GM12878 (cell line): Measurements from ENCODE around the gene ETFBKMT. TPM values are rescaled to one million over a fixed set of nuclear protein-coding genes. Genes with fewer than 3 reads are reported as not detected.
A peak's percentile ranks its signal among the peaks of the same experiment; 100 is the strongest.

ENCODE experiments used
- ATAC-seq: fragments of 200-7000 bp; cut with Tn5 transposase; 3 replicates; pipeline ENCODE4 v1.9.1; 2020; ENCODE audit warnings: mild to moderate bottlenecking, moderate library complexity
- BruUV-seq: library from RNA; stranded (reverse); fragments of 400-500 nt; replicated peaks from 2 replicates; lab custom pipeline; 2021; lab: Mats Ljungman, UMichigan
- CTCF ChIA-PET: fragments of 300-600 bp; sonication (Branson Sonifier 250); formaldehyde crosslinking; extraction: SDS; loops from one replicate; lab custom pipeline; 2021; ENCODE audit warnings: inconsistent platforms; lab: Yijun Ruan, JAX
- POLR2A ChIA-PET: fragments of 350-600 bp; formaldehyde crosslinking; extraction: SDS; loops from one replicate; lab custom pipeline; 2021; ENCODE audit warnings: inconsistent platforms; lab: Charles Lee
- RAD21 ChIA-PET: fragments of 300-600 bp; sonication (Branson Sonifier 250); formaldehyde crosslinking; loops from one replicate; lab custom pipeline; 2023; ENCODE audit warnings: antibody characterized with exemption; ENCODE audit not compliant: unreplicated experiment; lab: Charles Lee
- SMC1A ChIA-PET: fragments of 300-600 bp; sonication (Branson Sonifier 250); formaldehyde crosslinking; loops from one replicate; lab custom pipeline; 2023; ENCODE audit not compliant: unreplicated experiment, uncharacterized antibody; lab: Charles Lee
- DNase-seq: peaks from one replicate; pipeline ENCODE4 v3.0.0-alpha.2; 2011; ENCODE audit warnings: low read depth, low spot score
- FAIRE-seq: peaks from 3 replicates; lab custom pipeline; 2011; peaks lifted over from hg19 to GRCh38; lab: Jason Lieb, UNC
- H2AFZ ChIP-seq: 2 replicates; pipeline ENCODE4 v1.6.0; 2011; ENCODE audit warnings: low read depth, low read length, control low read depth; ENCODE audit not compliant: control insufficient read depth
- H3K27ac ChIP-seq: 2 replicates; pipeline ENCODE4 v1.5.1; 2011; ENCODE audit warnings: control low read depth; ENCODE audit not compliant: control insufficient read depth, insufficient read depth
- H3K27me3 ChIP-seq, 2 experiments: replicated peaks in 1 of 2; 2 replicates each; pipeline versions ENCODE4 v1.6.0 to v1.6.1; 2011; ENCODE audit warnings: low read length in 1 of 2; ENCODE audit not compliant: control insufficient read depth in 2 of 2, insufficient read depth in 2 of 2
- H3K36me3 ChIP-seq, 2 experiments: 2 replicates each; pipeline ENCODE4 v1.5.1; 2011; ENCODE audit warnings: low read length in 1 of 2; ENCODE audit not compliant: control insufficient read depth in 2 of 2, insufficient read depth in 2 of 2
- H3K4me1 ChIP-seq: 2 replicates; pipeline ENCODE4 v1.6.1; 2011; ENCODE audit warnings: mild to moderate bottlenecking, low read length, moderate library complexity, mixed read lengths; ENCODE audit not compliant: control insufficient read depth, insufficient read depth
- H3K4me2 ChIP-seq: 2 replicates; pipeline ENCODE4 v1.6.0; 2011; ENCODE audit warnings: control low read depth; ENCODE audit not compliant: control insufficient read depth, insufficient read depth
- H3K4me3 ChIP-seq: fragments of 200-600 bp; sonication (generic); 2 replicates; pipeline ENCODE4 v1.5.1; 2016
- H3K79me2 ChIP-seq: 2 replicates; pipeline ENCODE4 v1.6.0; 2011; ENCODE audit warnings: low read length; ENCODE audit not compliant: control insufficient read depth, insufficient read depth
- H3K9ac ChIP-seq: 2 replicates; pipeline ENCODE4 v1.8.0; 2011; ENCODE audit warnings: low read length, control low read depth, mixed read lengths; ENCODE audit not compliant: control insufficient read depth, insufficient read depth
- H3K9me3 ChIP-seq: replicated peaks from 3 replicates; pipeline ENCODE4 v1.5.1; 2011; ENCODE audit warnings: mild to moderate bottlenecking, low read length; ENCODE audit not compliant: control insufficient read depth, insufficient read depth
- H4K20me1 ChIP-seq: 2 replicates; pipeline ENCODE4 v1.6.0; 2011; ENCODE audit not compliant: control insufficient read depth, insufficient read depth
- EZH2 ChIP-seq: IDR thresholded peaks from 2 replicates; pipeline ENCODE4 v1.6.1; 2012; ENCODE audit warnings: low read depth, mild to moderate bottlenecking, control low read depth, inconsistent platforms, low read length, borderline replicate concordance; ENCODE audit not compliant: control insufficient read depth
- SP1 ChIP-seq: IDR thresholded peaks from one replicate; pipeline ENCODE4 v1.6.1; 2011; ENCODE audit warnings: low read depth, low read length
- SPI1 ChIP-seq: IDR thresholded peaks from 2 replicates; pipeline ENCODE4 v1.6.1; 2011; ENCODE audit warnings: low read depth, mild to moderate bottlenecking, low read length, moderate library complexity, borderline replicate concordance; ENCODE audit not compliant: insufficient read depth
- SREBF1 ChIP-seq: IDR thresholded peaks from 2 replicates; pipeline ENCODE4 v1.6.1; 2012; ENCODE audit warnings: mild to moderate bottlenecking, low read length
- ZBTB40 ChIP-seq: fragments of 450-650 bp; IDR thresholded peaks from 2 replicates; pipeline ENCODE4 v1.6.1; 2016; ENCODE audit warnings: mild to moderate bottlenecking, moderate library complexity, borderline replicate concordance
- WGBS: methylation state at CpG from one replicate; pipeline ENCODE4 v1.1.6; 2016; ENCODE audit warnings: low lambda C conversion rate; ENCODE audit not compliant: insufficient replicate concordance, insufficient coverage; ENCODE audit errors: missing lambda C conversion rate; 5-methylcytosine and 5-hydroxymethylcytosine counted together
- in situ Hi-C: fragments of 300-500 bp; cut with MboI; formaldehyde crosslinking; loops from 9 replicates; pipeline ENCODE4 v1.14.3; 2018; ENCODE audit warnings: mixed read lengths
- intact Hi-C: fragments of 100-400 bp; cut with micrococcal nuclease; formaldehyde crosslinking; loops from one replicate; pipeline ENCODE4 v1.14.2; 2022; ENCODE audit not compliant: unreplicated experiment
- polyA plus RNA-seq, 11 experiments: library from polyadenylated mRNA; depleted of rRNA in 4 of 11; unstranded in 6 of 11; stranded (reverse) in 5 of 11; fragments of >200 nt; fragmentation: Nextera tagmentation in 4 of 11; fragmentation: Illumina TruSeq in 1 of 11; extraction: Ambion mirVana in 4 of 11; extraction: Trizol in 1 of 11; gene quantifications; 1 replicate in 1 of 11; 2 replicates in 10 of 11; pipeline versions ENCODE4 v1.2.1 to v1.2.3, GENCODE V29; 2011 to 2016; ENCODE audit warnings: inconsistent platforms in 2 of 11, missing spikeins in 2 of 11, low read depth in 1 of 11
- total RNA-seq, 4 experiments: library from RNA; depleted of rRNA in 3 of 4; stranded (reverse); fragments of >200 nt in 3 of 4; fragmentation: Illumina TruSeq in 1 of 4; extraction: Trizol in 1 of 4; gene quantifications; 2 replicates each; pipeline versions ENCODE4 v1.2.1 to v1.2.3, GENCODE V29; 2013 to 2021
- TF ChIP-seq, protein P1 (sequence below): fragments of 450-650 bp; formaldehyde crosslinking; IDR thresholded peaks from 2 replicates; pipeline ENCODE4 v1.4.0; 2020; ENCODE audit warnings: mild to moderate bottlenecking, moderate library complexity

The ETFBKMT gene
- total and polyA plus RNA-seq, 10 of the 15 experiments (the other 5 are each of a cell fraction or from before 2014, with no cell fraction given), result 0.25 to 1.1 (median 0.65) TPM

- Histone ChIP-seq H3K27me3 (no peaks in the 10 kb centered on the region), H3K4me3 (no peak overlapping the region), H2AFZ (peak overlapping the region; percentile 18; the same call in 1 of the 2 replicates), H3K79me2 (no peaks in the 10 kb centered on the region), H3K4me1 (peaks cover 5% of the 10 kb centered on the region; the same call in 1 of the 2 replicates)
- RAD21 ChIA-PET, result interaction anchor here (0.9 kb wide), 1 partner anchor 9 kb away, joined by 3 read pairs; no protein-coding TSS in a partner anchor
- no peak for TF ChIP-seq SREBF1
- no peak for TF ChIP-seq SP1
- TF ChIP-seq EZH2, result no peak
- peak; percentile 23; the same call in 1 of the 2 replicates for TF ChIP-seq SPI1
- TF ChIP-seq, all 136 proteins: peak for 1
- Histone ChIP-seq H3K36me3 (no peaks in the 10 kb centered on the region), H3K9me3 (peaks cover 3% of the 10 kb centered on the region; the same call in 2 of the 3 replicates), H3K9ac (no peak overlapping the region; the same call in 1 of the 2 replicates), H3K4me2 (no peak overlapping the region; the same call in 1 of the 2 replicates), H3K27ac (no peak overlapping the region), H4K20me1 (no peaks in the 10 kb centered on the region)
- ChIA-PET CTCF (interaction anchor here (0.6 to 1.7 kb wide), 4 partner anchors 9 to 259 kb away, joined by 3 to 6 read pairs (median 4); no protein-coding TSS in a partner anchor), SMC1A (interaction anchor here (1.0 to 1.4 kb wide), 4 partner anchors 10 to 299 kb away, joined by 3 to 4 read pairs (median 4); no protein-coding TSS in a partner anchor), POLR2A (interaction anchor here (0.5 to 0.7 kb wide), 3 partner anchors 20 to 453 kb away, joined by 3 to 4 read pairs (median 4); no protein-coding TSS in a partner anchor)
- WGBS, result 46% methylated on average over 6 of the region's 6 CpGs
- no peak for ATAC-seq
- BruUV-seq, result no TSS peak
- intact Hi-C loops, result no loop called here
- no peak for DNase-seq
- in situ Hi-C loops, result loop anchor here (25.0 kb wide), 1 partner anchor 1250 kb away; no protein-coding TSS in a partner anchor
- peak; percentile 75 for FAIRE-seq
Measured at GRCh38 chr12:31662176-31662849, 2.8 kb downstream of the ETFBKMT start.

DNA sequence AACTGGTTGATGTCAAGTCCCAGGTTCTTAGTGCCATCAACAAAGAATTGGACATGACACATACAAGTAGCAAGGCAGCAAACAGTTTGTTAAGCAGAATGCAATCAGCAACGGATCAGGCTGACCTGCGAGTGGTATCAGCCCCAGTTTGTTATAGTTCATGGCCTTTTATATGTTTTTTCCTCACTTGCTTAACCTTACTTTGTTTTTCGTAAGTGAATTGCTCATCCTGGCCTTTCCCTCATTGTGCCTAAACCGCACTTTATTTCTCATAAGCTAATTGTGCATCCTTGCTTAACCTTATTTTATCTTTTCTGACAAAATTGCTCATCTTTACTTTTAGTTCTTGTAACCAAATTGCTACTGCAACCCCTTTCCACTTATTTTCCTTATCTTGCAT lies 4.1 kb downstream of the ETFBKMT start:
- H3K27ac ChIP-seq, result no peak overlapping the region
- intact Hi-C loops (no loop called here), in situ Hi-C loops (loop anchor here (25.0 kb wide), 1 partner anchor 1249 kb away; no protein-coding TSS in a partner anchor)
- BruUV-seq, result no TSS peak
- ChIA-PET POLR2A (no interaction called here), SMC1A (interaction anchor here (1.4 kb wide), 1 partner anchor 19 kb away, joined by 3 read pairs; no protein-coding TSS in a partner anchor), RAD21 (no interaction called here), CTCF (no interaction called here)
- no peaks in the 10 kb centered on the region for H4K20me1 ChIP-seq
- H3K36me3 ChIP-seq, result no peaks in the 10 kb centered on the region
- WGBS, result 75% methylated on average over 4 of the region's 4 CpGs
- FAIRE-seq (no peak), ATAC-seq (no peak), DNase-seq (no peak)
- H3K4me2 ChIP-seq, result no peak overlapping the region
- H3K4me3 ChIP-seq, result no peak overlapping the region
- peaks cover 5% of the 10 kb centered on the region; the same call in 1 of the 2 replicates for H3K4me1 ChIP-seq
- H3K9ac ChIP-seq, result no peak overlapping the region
- peaks cover 3% of the 10 kb centered on the region; the same call in 2 of the 3 replicates for H3K9me3 ChIP-seq
- H2AFZ ChIP-seq, result no peak overlapping the region
- no peaks in the 10 kb centered on the region for H3K27me3 ChIP-seq
- H3K79me2 ChIP-seq, result no peaks in the 10 kb centered on the region
- no peak for TF ChIP-seq ZBTB40
- TF ChIP-seq, protein P1, sequence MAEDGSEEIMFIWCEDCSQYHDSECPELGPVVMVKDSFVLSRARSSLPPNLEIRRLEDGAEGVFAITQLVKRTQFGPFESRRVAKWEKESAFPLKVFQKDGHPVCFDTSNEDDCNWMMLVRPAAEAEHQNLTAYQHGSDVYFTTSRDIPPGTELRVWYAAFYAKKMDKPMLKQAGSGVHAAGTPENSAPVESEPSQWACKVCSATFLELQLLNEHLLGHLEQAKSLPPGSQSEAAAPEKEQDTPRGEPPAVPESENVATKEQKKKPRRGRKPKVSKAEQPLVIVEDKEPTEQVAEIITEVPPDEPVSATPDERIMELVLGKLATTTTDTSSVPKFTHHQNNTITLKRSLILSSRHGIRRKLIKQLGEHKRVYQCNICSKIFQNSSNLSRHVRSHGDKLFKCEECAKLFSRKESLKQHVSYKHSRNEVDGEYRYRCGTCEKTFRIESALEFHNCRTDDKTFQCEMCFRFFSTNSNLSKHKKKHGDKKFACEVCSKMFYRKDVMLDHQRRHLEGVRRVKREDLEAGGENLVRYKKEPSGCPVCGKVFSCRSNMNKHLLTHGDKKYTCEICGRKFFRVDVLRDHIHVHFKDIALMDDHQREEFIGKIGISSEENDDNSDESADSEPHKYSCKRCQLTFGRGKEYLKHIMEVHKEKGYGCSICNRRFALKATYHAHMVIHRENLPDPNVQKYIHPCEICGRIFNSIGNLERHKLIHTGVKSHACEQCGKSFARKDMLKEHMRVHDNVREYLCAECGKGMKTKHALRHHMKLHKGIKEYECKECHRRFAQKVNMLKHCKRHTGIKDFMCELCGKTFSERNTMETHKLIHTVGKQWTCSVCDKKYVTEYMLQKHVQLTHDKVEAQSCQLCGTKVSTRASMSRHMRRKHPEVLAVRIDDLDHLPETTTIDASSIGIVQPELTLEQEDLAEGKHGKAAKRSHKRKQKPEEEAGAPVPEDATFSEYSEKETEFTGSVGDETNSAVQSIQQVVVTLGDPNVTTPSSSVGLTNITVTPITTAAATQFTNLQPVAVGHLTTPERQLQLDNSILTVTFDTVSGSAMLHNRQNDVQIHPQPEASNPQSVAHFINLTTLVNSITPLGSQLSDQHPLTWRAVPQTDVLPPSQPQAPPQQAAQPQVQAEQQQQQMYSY (CRISPR knock-in tag), result no peak
